Measurements from ENCODE around the gene TEKT5. TPM values are rescaled to one million over a fixed set of nuclear protein-coding genes. Genes with fewer than 3 reads are reported as not detected.

Gene TEKT5
- total RNA-seq, 1 experiment from 2014 or later: not detected

GRCh38 chr16:10614685-10615084 is 80.0 kb downstream of the TEKT5 start:
- Mint-ChIP-seq H3K4me1 (ENCODE audit: low read depth, unreplicated experiment) (peaks cover 34% of the 10 kb centered on the region), H3K27me3 (ENCODE audit: insufficient read depth, unreplicated experiment) (no peaks in the 10 kb centered on the region), H3K36me3 (ENCODE audit: insufficient read depth, unreplicated experiment) (no peaks in the 10 kb centered on the region), H3K4me3 (ENCODE audit: unreplicated experiment) (no peak overlapping the region), H3K9me3 (ENCODE audit: unreplicated experiment) (no peaks in the 10 kb centered on the region), H3K27ac (ENCODE audit: unreplicated experiment) (no peak overlapping the region)
- H3K4me3 ChIP-seq (ENCODE audit: low read depth, low read length): no peak overlapping the region
- no peaks in the 10 kb centered on the region for H3K27me3 ChIP-seq (replicated peaks; ENCODE audit: control insufficient read depth, insufficient read depth, low read length)
- H3K9me3 ChIP-seq: no peaks in the 10 kb centered on the region
- CTCF ChIA-PET: no interaction called here
- no peaks in the 10 kb centered on the region for H3K36me3 ChIP-seq (ENCODE audit: control insufficient read depth, insufficient read depth, low read length)
- DNase-seq: no peak
- TF ChIP-seq CTCF (IDR thresholded peaks at IDR 0.05; ENCODE audit: insufficient read depth in 1 of 2, low read depth in 1 of 2, low read length in 1 of 2, severe bottlenecking in 1 of 2, unreplicated experiment in 1 of 2): no peak
- BruUV-seq (replicated peaks): no TSS peak
- peaks cover 49% of the 10 kb centered on the region for H3K4me1 ChIP-seq
- intact Hi-C loops (cut with micrococcal nuclease; ENCODE audit: unreplicated experiment): no loop called here
- POLR2A ChIA-PET: no interaction called here

- H3K4me1 ChIP-seq: peaks cover 49% of the 10 kb centered on the region
- ChIA-PET CTCF (no interaction called here), POLR2A (no interaction called here)
- H3K36me3 Mint-ChIP-seq (ENCODE audit: insufficient read depth, unreplicated experiment): no peaks in the 10 kb centered on the region
- intact Hi-C loops (cut with micrococcal nuclease; ENCODE audit: unreplicated experiment): no loop called here
- no peaks in the 10 kb centered on the region for H3K36me3 ChIP-seq (ENCODE audit: control insufficient read depth, insufficient read depth, low read length)
- no peak overlapping the region for H3K4me3 Mint-ChIP-seq (ENCODE audit: unreplicated experiment)
- no peaks in the 10 kb centered on the region for H3K27me3 ChIP-seq (replicated peaks; ENCODE audit: control insufficient read depth, insufficient read depth, low read length)
- H3K4me3 ChIP-seq (ENCODE audit: low read depth, low read length): no peak overlapping the region
- H3K9me3 ChIP-seq: no peaks in the 10 kb centered on the region
- H3K4me1 Mint-ChIP-seq (ENCODE audit: low read depth, unreplicated experiment): peaks cover 32% of the 10 kb centered on the region
- TF ChIP-seq CTCF (IDR thresholded peaks at IDR 0.05; ENCODE audit: insufficient read depth in 1 of 2, low read depth in 1 of 2, low read length in 1 of 2, severe bottlenecking in 1 of 2, unreplicated experiment in 1 of 2): no peak
- no TSS peak for BruUV-seq (replicated peaks)
- H3K9me3 Mint-ChIP-seq (ENCODE audit: unreplicated experiment): no peaks in the 10 kb centered on the region
- no peaks in the 10 kb centered on the region for H3K27me3 Mint-ChIP-seq (ENCODE audit: insufficient read depth, unreplicated experiment)
- DNase-seq: no peak
- no peak overlapping the region for H3K27ac Mint-ChIP-seq (ENCODE audit: unreplicated experiment)
These were observed 80.8 kb downstream of the TEKT5 start for GRCh38 chr16:10613785-10614485.

GRCh38 chr16:10612649-10613179 is 82.0 kb downstream of the TEKT5 start:
- POLR2A ChIA-PET: no interaction called here
- Mint-ChIP-seq H3K36me3 (ENCODE audit: insufficient read depth, unreplicated experiment) (no peaks in the 10 kb centered on the region), H3K27me3 (ENCODE audit: insufficient read depth, unreplicated experiment) (no peaks in the 10 kb centered on the region), H3K4me3 (ENCODE audit: unreplicated experiment) (no peak overlapping the region), H3K27ac (ENCODE audit: unreplicated experiment) (no peak overlapping the region), H3K9me3 (ENCODE audit: unreplicated experiment) (no peaks in the 10 kb centered on the region), H3K4me1 (ENCODE audit: low read depth, unreplicated experiment) (peaks cover 22% of the 10 kb centered on the region)
- intact Hi-C loops (cut with micrococcal nuclease; ENCODE audit: unreplicated experiment): no loop called here
- Histone ChIP-seq H3K9me3 (no peaks in the 10 kb centered on the region), H3K27me3 (replicated peaks; ENCODE audit: control insufficient read depth, insufficient read depth, low read length) (no peaks in the 10 kb centered on the region), H3K4me3 (ENCODE audit: low read depth, low read length) (no peak overlapping the region), H3K4me1 (peaks cover 45% of the 10 kb centered on the region), H3K36me3 (ENCODE audit: control insufficient read depth, insufficient read depth, low read length) (no peaks in the 10 kb centered on the region)
- DNase-seq: no peak
- TF ChIP-seq CTCF (IDR thresholded peaks at IDR 0.05; ENCODE audit: insufficient read depth in 1 of 2, low read depth in 1 of 2, low read length in 1 of 2, severe bottlenecking in 1 of 2, unreplicated experiment in 1 of 2): no peak
- CTCF ChIA-PET: no interaction called here
- BruUV-seq (replicated peaks): no TSS peak

Measured in Caco-2 (cell line).